MM.1S (cell line): ENCODE measurements around the gene FBXL13.

ENCODE experiments used
- DNase-seq: peaks from one replicate; pipeline ENCODE4 v3.0.0-alpha.2; 2015
- H2AFZ ChIP-seq: fragments of 300-600 bp; sonication (generic); 2 replicates; pipeline ENCODE4 v1.6.0; 2016; ENCODE audit warnings: antibody characterized with exemption, low read length
- H3F3A ChIP-seq: fragments of 300-600 bp; sonication (generic); 2 replicates; pipeline ENCODE4 v1.6.1; 2016; ENCODE audit warnings: mild to moderate bottlenecking, antibody characterized with exemption, low read length, moderate library complexity, mixed read lengths; ENCODE audit not compliant: insufficient read depth
- H3K27ac ChIP-seq: fragments of 300-600 bp; sonication (generic); 2 replicates; pipeline ENCODE4 v1.5.1; 2016; ENCODE audit warnings: mild to moderate bottlenecking, low read length
- H3K27me3 ChIP-seq: fragments of 300-600 bp; sonication (generic); replicated peaks from 2 replicates; pipeline ENCODE4 v1.6.0; 2016; ENCODE audit warnings: low read length; ENCODE audit not compliant: insufficient read depth
- H3K36me3 ChIP-seq: fragments of 300-600 bp; sonication (generic); replicated peaks from 2 replicates; pipeline ENCODE4 v1.6.1; 2016; ENCODE audit warnings: mild to moderate bottlenecking, low read length, mixed read lengths; ENCODE audit not compliant: insufficient read depth
- H3K4me1 ChIP-seq: fragments of 300-600 bp; sonication (generic); 2 replicates; pipeline ENCODE4 v1.6.1; 2016; ENCODE audit warnings: low read length, mixed read lengths
- H3K4me2 ChIP-seq: fragments of 300-600 bp; sonication (generic); 2 replicates; pipeline ENCODE4 v1.6.0; 2016; ENCODE audit warnings: low read depth, low read length
- H3K4me3 ChIP-seq: fragments of 300-600 bp; sonication (generic); 2 replicates; pipeline ENCODE4 v1.5.1; 2016; ENCODE audit warnings: low read length, mixed read lengths
- H3K79me2 ChIP-seq: fragments of 300-600 bp; sonication (generic); 2 replicates; pipeline ENCODE4 v1.6.1; 2016; ENCODE audit warnings: mixed run types, low read length, mixed read lengths
- H3K9ac ChIP-seq: fragments of 300-600 bp; sonication (generic); 2 replicates; pipeline ENCODE4 v1.6.1; 2016; ENCODE audit warnings: low read length, mixed read lengths
- H3K9me2 ChIP-seq: fragments of 300-600 bp; sonication (generic); replicated peaks from 2 replicates; pipeline ENCODE4 v1.6.1; 2016; ENCODE audit warnings: mild to moderate bottlenecking, low read length, mixed read lengths; ENCODE audit not compliant: insufficient read depth
- H3K9me3 ChIP-seq: fragments of 300-600 bp; sonication (generic); replicated peaks from 2 replicates; pipeline ENCODE4 v1.6.1; 2016; ENCODE audit warnings: mild to moderate bottlenecking, low read length, mixed read lengths; ENCODE audit not compliant: insufficient read depth
- H4K20me1 ChIP-seq: fragments of 300-600 bp; sonication (generic); 2 replicates; pipeline ENCODE4 v1.6.1; 2016; ENCODE audit warnings: mild to moderate bottlenecking, low read length, moderate library complexity, mixed read lengths; ENCODE audit not compliant: insufficient read depth
- EZH2 ChIP-seq: fragments of 300-600 bp; sonication (generic); optimal IDR thresholded peaks from 2 replicates; pipeline ENCODE3; 2017; ENCODE audit warnings: low read depth, mild to moderate bottlenecking, antibody characterized with exemption, low read length, mixed read lengths
- EZH2phosphoT487 ChIP-seq: fragments of 300-600 bp; sonication (generic); IDR thresholded peaks from 2 replicates; pipeline ENCODE4 v1.6.1; 2018; ENCODE audit warnings: antibody characterized with exemption, low read length
- TF ChIP-seq, protein P1 (sequence below): fragments of 300-600 bp; sonication (generic); IDR thresholded peaks from 2 replicates; pipeline ENCODE4 v1.5.1; 2016; ENCODE audit warnings: antibody characterized with exemption, low read length, mixed read lengths

FBXL13 gene

DNA sequence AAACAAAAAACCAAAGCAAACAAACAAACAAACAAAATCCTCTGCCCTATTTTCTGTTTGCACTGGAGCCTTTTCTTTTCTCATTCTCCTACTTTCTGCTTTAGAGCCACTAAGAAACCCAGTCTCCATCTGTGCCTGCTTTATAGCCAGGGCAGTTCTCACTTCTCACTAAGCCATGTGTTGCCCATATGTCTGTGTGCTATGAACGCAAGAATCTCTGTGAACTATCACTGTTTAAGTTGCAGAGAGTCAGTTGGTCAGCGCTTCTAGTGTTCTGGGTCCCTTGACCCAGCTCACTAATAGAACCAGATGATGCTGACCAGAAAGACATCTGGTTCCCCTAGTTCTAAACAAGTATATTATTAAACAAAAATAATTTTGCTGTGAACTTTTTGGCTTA lies 244.4 kb downstream of the FBXL13 start:
- no peaks in the 10 kb centered on the region for H3K27me3 ChIP-seq
- no peak overlapping the region for H3K9ac ChIP-seq
- H3K36me3 ChIP-seq, result no peaks in the 10 kb centered on the region
- H3K27ac ChIP-seq, result no peak overlapping the region
- no peaks in the 10 kb centered on the region for H4K20me1 ChIP-seq
- H3K4me3 ChIP-seq, result no peak overlapping the region
- no peaks in the 10 kb centered on the region for H3K4me1 ChIP-seq
- H2AFZ ChIP-seq, result no peak overlapping the region
- TF ChIP-seq, protein P1, sequence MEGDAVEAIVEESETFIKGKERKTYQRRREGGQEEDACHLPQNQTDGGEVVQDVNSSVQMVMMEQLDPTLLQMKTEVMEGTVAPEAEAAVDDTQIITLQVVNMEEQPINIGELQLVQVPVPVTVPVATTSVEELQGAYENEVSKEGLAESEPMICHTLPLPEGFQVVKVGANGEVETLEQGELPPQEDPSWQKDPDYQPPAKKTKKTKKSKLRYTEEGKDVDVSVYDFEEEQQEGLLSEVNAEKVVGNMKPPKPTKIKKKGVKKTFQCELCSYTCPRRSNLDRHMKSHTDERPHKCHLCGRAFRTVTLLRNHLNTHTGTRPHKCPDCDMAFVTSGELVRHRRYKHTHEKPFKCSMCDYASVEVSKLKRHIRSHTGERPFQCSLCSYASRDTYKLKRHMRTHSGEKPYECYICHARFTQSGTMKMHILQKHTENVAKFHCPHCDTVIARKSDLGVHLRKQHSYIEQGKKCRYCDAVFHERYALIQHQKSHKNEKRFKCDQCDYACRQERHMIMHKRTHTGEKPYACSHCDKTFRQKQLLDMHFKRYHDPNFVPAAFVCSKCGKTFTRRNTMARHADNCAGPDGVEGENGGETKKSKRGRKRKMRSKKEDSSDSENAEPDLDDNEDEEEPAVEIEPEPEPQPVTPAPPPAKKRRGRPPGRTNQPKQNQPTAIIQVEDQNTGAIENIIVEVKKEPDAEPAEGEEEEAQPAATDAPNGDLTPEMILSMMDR, result no peak
- TF ChIP-seq EZH2 (no peak), EZH2phosphoT487 (no peak)
- H3F3A ChIP-seq, result no peaks in the 10 kb centered on the region
- H3K9me2 ChIP-seq, result no peaks in the 10 kb centered on the region
- no peaks in the 10 kb centered on the region for H3K79me2 ChIP-seq
- no peaks in the 10 kb centered on the region for H3K9me3 ChIP-seq
- no peak overlapping the region for H3K4me2 ChIP-seq
- no peak for DNase-seq

DNA sequence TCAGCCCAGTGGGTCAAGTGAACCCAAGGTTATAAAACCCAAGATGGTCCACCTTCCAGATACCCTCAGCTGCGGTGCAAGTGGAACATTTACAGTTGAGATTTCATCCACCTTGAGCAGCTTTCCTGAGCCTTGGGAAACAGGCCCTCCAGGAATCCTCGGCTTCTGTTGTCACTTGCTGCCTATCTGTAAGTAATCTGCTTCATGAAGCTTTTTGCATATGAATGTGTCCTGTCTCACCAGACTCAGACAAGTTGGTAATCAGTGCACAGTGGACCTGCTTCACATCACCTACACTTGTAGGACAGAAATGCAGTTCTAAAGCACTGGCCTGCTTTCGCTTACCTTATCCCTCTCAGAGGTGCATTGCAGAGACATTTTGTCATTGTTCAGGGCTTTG lies 245.5 kb downstream of the FBXL13 start:
- no peaks in the 10 kb centered on the region for H4K20me1 ChIP-seq
- H3F3A ChIP-seq, result no peaks in the 10 kb centered on the region
- H3K27me3 ChIP-seq, result no peaks in the 10 kb centered on the region
- no peaks in the 10 kb centered on the region for H3K4me1 ChIP-seq
- no peak overlapping the region for H3K4me3 ChIP-seq
- no peak overlapping the region for H3K9ac ChIP-seq
- H3K9me3 ChIP-seq, result no peaks in the 10 kb centered on the region
- H3K9me2 ChIP-seq, result no peaks in the 10 kb centered on the region
- no peak overlapping the region for H2AFZ ChIP-seq
- no peak overlapping the region for H3K27ac ChIP-seq
- H3K79me2 ChIP-seq, result no peaks in the 10 kb centered on the region
- no peak overlapping the region for H3K4me2 ChIP-seq
- TF ChIP-seq EZH2 (no peak), EZH2phosphoT487 (no peak)
- TF ChIP-seq, protein P1, result no peak
- no peak for DNase-seq
- no peaks in the 10 kb centered on the region for H3K36me3 ChIP-seq

DNA sequence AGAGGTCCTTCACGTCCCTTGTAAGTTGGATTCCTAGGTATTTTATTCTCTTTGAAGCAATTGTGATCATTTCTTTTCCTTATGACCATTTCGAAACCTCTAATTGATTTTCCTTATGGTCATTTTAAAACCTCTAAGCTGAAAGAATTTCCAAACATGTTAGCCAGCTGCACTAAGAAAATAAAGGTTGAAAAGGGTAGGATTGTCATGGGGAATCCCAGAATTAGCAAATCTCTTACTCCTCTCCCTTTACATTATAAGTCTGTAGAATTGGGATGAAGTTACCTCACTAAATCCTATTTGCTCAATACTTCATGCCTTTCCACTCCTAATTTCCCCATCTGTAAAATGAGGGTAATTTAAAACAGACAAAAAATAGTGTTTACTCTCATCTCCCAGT lies 246.3 kb downstream of the FBXL13 start:
- TF ChIP-seq, protein P1, result no peak
- TF ChIP-seq EZH2 (no peak), EZH2phosphoT487 (no peak)
- no peak overlapping the region for H3K4me3 ChIP-seq

More for the DNA sequence above, 246.3 kb downstream of the FBXL13 start:
- Histone ChIP-seq H3K27ac (no peak overlapping the region), H3K27me3 (no peaks in the 10 kb centered on the region), H3K9me2 (no peaks in the 10 kb centered on the region), H3K36me3 (no peaks in the 10 kb centered on the region), H3K9me3 (no peaks in the 10 kb centered on the region), H3K4me2 (no peak overlapping the region), H3K9ac (no peak overlapping the region), H2AFZ (no peak overlapping the region), H3K4me1 (no peaks in the 10 kb centered on the region), H4K20me1 (no peaks in the 10 kb centered on the region), H3K79me2 (no peaks in the 10 kb centered on the region), H3F3A (no peaks in the 10 kb centered on the region)
- DNase-seq, result no peak
